GM18907 (cell line): ENCODE results near the gene MYT1.

ENCODE experiments used
- ATAC-seq: cut with Tn5 transposase; IDR thresholded peaks from one replicate; pipeline ENCODE4 v1.9.1; 2021; ENCODE audit warnings: mild to moderate bottlenecking, moderate library complexity; ENCODE audit not compliant: unreplicated experiment

The MYT1 gene

DNA sequence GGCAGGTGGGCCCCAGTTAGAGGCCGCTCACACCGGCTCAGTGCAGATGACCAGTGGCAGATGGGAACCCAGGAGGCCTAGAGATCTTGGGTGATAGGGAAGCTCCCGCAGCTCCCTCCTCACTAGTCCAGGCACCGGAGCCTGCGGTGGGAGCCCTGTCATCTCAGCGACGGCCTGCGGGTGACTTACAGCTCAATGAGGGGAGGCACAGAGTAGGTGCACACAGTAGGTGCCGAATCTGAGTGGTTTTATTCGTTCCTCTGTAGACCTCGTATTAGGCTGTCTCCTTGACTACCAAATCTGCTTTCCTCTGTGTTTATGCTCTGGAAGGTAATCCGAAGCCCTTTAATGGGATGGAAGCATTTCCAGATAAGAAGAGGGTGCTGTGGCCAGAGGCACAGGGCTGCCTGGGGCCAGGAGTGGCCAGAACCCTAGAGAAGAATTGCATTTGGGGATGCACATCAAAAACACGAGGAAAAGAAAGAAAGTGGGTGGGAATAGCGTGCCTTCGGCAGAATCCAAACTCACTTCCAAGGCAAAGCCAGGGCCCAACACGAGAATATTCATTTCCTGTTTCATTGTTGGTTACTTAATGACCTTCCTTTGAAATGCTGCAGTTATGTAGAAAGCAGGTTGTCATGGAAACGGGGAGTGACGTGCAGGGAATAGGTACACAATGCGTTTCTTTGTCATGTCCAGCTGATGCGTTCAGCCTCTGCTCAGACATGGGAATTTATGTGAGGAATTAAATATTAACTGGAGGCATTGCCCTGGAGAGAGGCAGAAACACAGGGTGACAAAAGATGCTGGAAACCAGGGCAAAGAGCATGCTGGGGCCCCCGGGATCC lies 24.7 kb downstream of the MYT1 start:
- no peak for ATAC-seq

DNA sequence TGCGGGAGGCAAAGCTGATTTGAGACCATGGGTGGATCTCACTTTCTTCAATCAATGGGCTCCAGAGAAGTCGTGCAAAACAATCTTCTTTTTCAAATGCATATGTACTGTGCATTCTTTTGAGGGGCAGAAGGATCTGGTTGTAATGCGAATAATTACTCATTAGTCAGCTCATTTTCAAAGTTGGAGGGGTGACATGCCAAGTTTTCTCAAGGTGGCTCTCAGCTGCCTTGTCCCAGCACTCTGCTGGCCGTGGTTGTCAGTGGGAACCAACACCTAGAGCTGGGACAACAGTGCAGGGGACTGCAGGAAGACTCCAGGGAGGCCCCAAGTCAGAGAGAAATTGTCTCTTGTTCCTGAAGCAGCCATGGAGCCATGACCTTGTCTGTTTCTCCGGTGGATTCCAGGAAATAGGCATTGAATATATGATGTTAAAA lies 25.3 kb downstream of the MYT1 start:
- ATAC-seq = no peak

DNA sequence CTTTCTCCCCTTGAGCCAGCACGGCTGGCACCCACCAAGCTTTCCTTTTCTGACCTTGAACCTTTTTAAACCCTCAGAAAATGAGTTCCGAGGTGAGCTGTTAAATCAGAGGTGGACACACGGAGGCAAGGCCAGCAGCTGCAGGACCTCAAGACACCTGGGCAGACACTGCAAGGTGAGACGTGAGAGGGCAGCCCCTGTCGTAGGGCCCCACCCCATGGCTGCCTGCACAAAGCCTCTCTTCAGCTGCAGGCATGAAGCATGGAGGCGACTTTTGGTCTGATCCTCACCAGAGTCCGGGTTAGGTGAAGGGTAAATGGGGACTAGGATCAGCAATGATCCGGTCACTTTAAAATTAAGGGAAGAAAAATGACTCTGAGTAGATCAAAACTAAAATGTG lies 25.7 kb downstream of the MYT1 start:
- ATAC-seq = no peak

DNA sequence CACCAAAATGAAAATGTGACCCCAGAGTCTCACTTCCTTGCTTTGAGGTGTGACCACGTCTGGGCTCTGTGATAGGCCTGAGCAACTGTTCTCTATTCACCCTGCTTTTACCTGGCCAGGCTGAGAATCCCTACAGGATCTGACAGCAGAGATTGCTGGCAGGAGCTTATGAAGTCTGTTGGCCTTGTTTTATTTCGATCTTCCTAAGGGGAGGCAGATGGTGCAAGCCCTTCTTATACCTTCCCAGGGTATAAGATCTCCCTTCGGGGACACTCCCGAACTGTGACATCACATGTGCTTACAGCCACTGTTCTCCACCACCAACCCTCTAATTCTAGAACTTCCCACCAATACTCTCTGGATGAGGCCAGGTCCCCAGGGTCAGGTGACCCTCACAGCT lies 26.8 kb downstream of the MYT1 start:
- no peak for ATAC-seq

DNA sequence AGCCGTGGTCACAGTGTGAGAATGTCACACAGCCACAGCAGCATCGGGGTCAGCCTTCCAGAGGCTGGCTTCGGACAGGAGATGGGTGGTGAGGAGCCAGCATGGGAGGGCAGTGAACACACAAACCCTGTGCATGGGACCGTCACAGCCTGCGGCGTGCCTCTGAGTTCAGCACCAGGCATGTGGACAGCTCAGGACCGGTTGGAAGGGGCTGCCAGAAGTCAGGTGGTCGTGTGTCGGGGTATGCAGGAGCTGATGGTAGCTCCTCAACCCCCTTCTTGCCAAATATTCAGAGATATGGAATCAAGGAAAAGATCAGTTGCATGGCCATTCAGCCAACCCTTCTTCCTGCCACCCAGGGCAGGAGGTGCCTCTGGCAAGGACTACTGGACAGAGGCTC lies 28.2 kb downstream of the MYT1 start:
- no peak for ATAC-seq

DNA sequence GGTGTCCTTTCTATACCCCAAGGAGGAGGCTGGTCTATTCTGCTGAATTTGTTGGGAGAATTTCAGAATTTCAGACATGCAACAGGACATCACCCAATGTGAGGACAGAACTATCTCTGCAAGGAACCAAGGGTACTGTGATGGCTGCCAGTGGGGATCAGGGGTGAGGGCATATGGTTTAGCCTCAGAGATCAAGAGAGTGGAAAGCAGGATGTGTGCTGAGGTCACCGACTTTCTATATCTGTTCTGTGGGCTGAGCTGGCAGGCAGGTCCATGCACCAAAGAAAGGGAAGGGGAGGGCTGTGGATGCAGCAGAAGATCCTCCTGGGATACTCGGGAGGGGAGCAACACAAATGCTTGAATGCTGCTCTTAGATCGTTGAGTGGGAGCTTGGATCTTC lies 28.8 kb downstream of the MYT1 start:
- ATAC-seq = no peak

DNA sequence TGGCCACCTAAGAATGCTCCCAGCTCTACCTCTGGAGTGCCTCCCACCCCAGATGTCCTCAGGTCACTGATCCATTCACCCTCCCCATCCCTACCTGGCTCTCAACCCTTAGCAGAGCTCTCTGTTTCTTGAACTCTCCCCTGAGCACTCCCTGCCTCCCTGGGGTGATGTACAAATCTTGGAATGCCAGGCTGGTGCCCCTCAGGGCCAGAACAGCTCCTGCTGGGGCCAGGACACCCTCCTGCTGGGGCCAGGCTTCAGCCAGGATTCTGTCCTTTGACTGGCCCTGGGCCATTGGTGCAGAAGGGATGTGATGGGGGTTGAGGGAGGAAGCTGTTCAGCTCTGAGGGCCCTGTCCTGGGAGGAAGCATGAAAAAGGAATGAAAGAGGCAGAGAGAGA lies 30.0 kb downstream of the MYT1 start:
- no peak for ATAC-seq

DNA sequence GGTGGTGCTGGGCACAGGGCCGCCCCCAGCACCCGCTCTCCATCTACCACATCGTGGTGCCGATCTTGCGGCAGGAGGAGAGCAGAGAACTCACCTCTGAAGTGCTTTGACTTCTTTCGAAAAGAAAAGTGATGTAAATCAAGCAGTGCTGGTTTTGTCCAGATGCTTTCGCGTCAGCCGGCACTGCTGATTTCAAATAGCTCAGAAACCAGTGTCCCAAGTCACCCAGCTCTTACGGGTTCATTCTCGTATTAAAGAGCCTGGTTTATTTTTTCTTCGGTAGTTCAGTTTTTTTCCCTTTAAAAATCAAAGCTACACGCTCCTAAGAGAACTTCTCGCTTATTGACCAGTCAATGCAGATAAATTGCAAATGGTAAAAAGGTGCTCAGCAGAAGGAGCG lies 32.1 kb downstream of the MYT1 start:
- no peak for ATAC-seq

DNA sequence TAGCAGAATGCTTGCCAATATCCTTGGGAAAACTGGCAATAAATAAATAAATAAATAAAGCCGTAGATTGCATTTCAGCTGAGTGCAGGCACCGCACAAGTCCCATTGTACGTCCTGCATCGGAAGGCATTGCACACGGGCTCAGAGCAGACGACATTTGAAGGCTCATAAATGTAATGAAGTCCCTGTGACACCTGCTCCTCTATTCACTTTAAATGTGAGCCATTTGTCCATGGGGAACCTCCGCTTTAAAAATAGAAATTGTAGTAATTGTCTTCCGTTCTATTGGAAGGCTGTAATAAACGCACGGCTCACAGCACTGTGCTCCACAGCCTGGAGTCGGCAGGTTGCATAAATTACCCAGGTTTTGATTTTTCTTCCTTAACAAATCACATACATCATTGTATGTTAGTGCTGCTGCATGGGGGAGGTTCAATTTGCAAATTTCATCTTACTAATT lies 32.6 kb downstream of the MYT1 start:
- ATAC-seq = no peak

DNA sequence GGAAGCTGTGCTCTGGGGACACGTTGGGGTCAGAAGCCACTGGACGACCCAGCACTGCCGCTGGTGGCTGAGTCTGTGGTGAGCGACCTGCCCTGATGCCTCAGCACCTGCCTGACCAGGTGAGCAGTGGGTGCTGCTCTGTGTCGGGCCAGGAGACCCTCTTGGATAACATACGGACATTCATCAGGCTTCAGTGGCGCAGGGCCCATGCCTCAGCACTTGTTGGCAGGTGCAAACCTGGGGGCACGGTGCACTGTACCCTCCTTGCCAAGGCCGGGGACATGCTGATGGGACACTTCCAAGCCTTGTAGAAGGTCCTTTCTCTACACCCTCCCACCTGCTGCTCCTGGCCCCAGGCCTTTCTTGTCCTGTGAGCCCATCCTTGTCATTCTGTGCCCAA lies 34.1 kb downstream of the MYT1 start:
- ATAC-seq = no peak

DNA sequence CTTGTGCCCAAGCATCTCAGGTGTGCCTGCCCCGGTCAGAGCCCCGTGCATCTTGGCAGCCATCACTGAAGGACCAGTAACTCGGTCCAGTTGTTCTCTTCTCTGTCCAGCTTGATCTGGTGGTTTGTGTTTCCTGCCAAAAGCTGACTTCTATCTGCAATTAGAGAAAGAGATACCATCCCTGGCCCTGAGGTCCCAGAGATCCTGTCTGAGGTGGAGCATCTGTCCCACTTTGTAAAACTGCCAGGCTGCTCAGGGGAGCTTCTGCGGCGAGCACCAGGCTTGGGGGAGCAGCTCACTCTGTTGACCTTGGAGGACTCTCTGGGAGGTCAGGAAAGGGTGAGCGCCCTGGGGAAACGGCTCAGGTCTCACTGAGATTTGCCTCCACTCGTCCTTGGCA lies 35.1 kb downstream of the MYT1 start:
- ATAC-seq = no peak

DNA sequence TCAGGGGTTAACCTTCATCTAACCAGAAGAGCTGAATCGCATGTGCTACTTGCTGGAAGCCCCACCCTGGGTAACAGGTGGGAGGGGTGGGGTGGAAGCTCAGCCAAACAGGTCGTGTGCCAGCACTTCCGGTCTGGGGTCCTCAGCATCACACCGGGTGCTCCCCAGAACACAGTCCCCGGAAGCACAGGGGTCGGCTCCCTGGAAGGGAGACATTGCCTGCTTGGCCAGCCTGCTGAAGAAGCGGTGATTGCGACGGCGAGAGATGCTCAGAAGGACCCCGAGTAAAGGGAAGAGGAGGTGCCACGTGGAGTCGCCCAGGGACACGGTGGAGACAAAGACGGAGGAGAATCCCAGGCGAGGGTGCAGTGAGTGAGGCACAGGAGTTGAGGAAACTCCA lies 36.5 kb downstream of the MYT1 start:
- ATAC-seq = no peak

DNA sequence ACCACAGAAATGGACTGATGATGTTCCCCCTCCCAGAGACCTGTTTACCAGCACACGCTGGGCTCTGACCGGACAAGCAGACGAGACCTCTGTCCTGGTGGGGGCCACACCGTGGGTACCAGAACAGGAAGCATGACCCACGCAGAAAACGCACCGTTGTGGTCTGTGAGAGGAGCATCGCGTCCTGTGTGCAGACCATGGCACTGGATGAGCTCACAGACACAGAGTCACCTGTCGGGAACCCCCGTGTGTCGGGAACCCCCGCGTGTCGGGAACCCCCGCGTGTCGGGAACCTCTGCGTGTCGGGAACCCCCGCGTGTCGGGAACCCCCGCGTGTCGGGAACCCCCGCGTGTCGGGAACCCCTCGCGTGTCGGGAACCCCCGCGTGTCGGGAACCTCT lies 37.4 kb downstream of the MYT1 start:
- ATAC-seq = no peak

DNA sequence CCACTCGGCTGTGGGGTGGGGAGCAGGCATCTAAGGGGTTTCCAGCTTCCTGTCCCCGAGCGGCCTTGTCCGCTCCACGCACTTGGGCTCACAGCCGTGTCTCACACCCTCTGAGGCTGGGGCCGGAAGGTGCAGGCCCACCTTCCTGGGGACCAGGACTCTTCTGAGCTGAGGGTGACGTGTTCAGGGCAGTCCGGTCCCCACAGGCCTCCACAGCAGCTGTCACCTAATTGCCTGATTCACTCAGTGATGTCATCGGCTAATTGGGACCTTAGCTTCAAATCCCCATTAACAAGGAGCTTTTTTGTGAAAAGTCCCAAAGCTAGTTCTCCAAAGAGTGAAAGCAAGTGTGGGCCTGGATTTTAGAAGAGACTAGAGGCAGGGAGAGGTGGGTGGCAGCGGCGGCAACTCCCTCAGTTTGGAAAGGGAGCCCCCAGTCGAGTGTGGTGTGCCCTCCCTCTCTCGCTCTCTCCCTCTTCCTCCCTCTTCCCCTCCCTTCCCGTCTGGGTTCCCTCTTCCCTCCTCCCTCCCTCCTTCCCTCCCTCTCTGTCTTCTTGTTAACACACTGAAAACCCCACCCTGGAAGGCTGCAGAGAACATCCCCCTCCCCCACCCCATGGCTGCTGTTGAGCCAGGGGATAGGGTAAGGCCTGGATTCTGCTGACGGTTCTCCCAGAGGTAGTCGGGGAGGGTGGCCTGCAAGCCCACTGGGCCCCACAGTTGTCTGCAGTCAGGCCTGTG lies 39.0 kb downstream of the MYT1 start:
- ATAC-seq = no peak

DNA sequence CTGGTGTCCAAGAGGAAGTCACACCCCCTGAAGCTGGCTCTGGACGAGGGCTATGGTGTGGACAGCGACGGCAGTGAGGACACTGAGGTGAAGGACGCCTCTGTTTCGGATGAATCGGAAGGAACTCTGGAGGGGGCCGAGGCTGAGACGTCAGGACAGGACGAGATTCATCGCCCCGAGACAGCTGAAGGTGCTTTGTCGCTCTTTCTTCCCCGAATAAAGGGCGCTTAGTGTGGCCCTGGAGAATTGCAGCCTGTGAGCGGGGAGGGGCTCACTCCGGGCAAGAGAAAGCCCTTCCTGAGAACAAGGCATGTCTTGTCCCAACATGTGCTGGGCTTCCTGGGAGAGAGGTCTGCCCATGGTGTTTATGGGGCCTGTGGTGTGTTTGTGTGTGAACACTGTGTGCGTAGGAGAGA lies 41.4 kb downstream of the MYT1 start:
- no peak for ATAC-seq

DNA sequence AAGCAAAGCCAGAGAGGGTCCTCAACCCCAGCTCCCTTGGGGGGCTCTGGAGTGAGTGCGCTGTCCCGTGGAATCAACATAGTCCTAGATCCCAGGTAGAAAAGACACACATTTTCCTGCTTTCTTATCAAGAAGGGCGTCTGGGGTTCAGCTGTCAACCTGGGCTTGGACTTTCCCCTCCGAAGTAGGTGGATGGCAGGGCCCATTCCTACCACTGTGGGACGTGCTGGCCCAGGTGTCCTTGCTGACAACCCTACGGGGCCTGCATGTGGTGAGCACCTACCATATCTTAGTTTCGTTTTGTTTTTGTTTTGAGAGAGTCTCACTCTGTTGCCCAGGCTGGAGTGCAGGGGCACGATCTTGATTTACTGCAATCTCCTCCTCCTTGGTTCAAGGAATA lies 42.4 kb downstream of the MYT1 start:
- ATAC-seq = no peak

DNA sequence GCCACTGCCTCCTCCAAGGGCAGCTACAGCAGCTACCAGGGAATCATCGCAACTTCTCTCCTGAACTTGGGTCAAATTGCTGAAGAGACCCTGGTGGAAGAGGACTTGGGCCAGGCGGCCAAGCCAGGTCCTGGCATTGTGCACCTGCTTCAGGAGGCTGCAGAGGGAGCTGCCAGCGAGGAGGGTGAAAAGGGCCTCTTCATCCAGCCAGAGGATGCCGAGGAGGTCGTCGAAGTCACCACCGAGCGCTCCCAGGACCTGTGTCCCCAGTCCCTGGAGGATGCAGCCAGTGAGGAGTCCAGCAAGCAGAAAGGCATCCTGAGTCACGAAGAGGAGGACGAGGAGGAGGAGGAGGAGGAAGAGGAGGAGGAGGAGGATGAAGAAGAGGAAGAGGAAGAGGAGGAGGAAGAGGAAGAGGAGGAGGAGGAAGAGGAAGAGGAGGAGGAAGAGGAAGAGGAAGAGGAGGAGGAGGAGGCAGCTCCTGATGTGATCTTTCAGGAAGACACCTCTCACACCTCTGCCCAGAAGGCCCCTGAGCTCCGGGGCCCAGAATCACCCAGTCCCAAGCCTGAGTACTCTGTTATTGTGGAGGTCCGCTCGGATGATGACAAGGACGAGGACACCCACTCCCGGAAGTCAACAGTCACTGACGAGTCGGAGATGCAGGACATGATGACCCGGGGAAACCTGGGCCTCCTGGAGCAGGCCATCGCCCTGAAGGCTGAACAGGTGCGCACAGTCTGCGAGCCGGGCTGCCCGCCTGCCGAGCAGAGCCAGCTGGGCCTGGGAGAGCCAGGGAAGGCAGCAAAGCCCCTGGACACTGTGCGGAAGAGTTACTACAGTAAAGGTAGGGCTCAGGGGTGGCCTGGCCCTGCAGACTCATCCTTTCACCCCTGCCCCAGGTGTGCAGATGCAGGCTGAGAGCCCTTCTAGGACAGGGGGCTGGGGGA lies 43.7 kb downstream of the MYT1 start:
- ATAC-seq = no peak

DNA sequence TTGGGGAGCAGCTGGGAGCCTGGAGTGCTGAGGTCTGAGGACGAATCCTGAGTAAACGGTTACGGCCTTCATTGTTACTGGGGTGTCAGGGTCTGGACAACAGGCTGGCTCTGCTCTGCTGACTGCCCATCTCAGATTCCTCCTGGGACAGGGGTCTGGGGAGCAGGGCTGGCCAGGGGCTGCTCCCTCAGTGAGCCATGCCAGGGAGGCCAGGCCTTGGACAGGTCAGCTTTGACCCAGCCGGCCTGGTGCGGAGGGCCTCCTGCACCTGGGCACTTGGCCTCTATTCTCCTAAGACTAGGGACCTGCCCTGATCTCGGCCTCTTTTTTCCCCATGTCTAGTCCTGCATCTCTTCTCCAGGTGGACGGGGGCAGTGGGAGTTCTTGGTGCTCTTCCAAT lies 44.9 kb downstream of the MYT1 start:
- ATAC-seq = no peak

DNA sequence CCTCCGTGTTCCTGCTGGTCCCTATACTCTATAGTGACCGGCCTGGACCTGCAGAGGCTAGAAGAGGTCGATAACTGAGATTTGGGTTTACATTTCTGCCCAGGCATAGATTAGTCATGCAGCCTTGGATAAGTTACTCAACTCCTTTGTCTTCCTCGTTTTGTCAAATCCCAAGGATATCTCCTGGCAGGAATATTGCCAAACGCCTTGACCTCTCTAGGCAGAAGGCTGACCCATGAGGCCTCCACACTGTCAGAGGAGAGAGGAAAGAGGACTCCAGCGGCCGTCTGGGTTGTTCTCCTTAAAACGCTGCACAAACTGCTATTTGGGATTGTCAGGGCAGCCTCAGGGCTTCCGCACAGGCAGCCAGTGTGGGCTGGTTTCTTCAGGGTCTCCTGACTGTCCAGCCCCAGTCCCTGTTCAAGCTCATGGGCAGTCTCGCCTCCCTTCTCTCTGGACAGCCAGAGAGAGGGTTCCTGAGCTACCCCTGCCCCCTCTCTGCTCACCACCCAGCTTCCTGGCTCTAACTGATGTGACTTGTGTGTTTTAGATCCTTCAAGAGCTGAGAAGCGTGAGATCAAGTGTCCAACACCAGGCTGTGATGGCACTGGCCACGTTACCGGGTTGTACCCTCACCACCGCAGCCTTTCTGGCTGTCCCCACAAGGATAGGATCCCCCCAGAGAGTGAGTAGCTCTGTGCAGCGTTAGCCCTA lies 46.6 kb downstream of the MYT1 start:
- ATAC-seq = no peak

DNA sequence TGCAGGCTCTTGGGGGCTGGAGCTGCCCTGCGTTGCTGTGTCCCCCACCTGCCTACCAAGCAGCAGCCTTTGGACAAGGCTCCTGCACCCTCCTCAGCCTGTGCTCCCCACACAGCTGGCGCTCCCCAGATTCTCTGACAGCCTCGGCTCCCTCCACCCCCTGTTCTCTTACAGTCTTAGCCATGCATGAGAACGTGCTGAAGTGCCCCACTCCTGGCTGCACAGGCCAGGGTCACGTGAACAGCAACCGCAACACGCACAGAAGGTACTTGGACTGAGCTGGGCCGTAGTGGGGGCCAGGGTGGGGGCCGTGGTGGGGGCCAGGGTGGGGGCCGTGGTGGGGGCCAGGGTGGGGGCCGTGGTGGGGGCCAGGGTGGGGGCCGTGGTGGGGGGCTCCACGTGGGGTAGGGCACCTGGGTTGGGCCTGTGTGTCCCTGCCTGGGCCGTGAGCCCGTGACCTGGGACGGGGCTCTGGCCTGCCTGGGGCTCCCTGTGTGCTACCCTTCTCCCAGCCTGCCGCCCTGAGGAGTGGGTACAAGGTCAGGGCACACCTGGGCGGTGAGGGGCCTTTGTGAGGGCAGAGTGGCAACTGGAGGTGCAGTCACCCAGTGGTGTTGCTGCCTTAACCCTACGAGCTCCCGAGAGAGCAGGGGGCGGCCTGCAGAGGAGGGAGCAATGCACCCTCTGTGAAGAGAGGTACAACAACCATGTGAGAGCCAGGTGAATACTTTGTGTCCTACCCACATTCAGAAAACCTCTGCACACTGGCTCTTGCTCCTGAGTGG lies 47.8 kb downstream of the MYT1 start:
- ATAC-seq = no peak
